ENCODE measurements around the gene TCP10L.

GRCh38 chr21:32529679-32530078 is 55.6 kb downstream of the TCP10L start:
- TF ChIP-seq CTCF (IDR thresholded peaks at IDR 0.05) (no peak), POLR2A (IDR thresholded peaks at IDR 0.05) (no peak)
